22Rv1 (cell line): ENCODE results near the gene RAB11A.

Source experiments
- H3K27ac ChIP-seq: fragments of 450-650 bp; 2 replicates; pipeline ENCODE4 v1.5.1; 2017
- ZFX ChIP-seq: fragments of 450-650 bp; IDR thresholded peaks from 2 replicates; pipeline ENCODE4 v1.6.1; 2017; ENCODE audit warnings: antibody characterized with exemption, borderline replicate concordance
- TF ChIP-seq, protein P1 (sequence below): fragments of 450-650 bp; IDR thresholded peaks from 2 replicates; pipeline ENCODE4 v1.5.1; 2017; ENCODE audit warnings: mild to moderate bottlenecking

The RAB11A gene

DNA sequence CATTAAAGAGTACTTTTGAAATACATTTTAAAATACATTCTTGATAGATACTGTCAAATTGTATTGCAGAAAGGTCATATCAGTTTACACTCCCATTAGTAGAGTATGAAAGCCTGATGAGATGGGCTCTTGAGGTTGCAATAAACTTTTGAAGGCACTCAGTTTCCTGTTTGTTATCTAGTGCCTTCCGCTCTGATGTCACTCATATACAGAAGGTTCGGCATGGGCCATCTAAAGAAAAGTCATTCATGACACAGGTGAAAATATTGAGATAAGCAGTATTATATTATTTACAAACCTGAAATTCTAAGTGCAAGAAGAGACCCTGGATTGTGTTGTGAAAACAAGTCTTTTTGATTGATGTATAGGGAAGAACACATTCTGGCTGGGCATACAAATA lies 40.7 kb upstream of the RAB11A start:
- H3K27ac ChIP-seq, result no peak overlapping the region
- no peak for TF ChIP-seq ZFX
- TF ChIP-seq, protein P1, sequence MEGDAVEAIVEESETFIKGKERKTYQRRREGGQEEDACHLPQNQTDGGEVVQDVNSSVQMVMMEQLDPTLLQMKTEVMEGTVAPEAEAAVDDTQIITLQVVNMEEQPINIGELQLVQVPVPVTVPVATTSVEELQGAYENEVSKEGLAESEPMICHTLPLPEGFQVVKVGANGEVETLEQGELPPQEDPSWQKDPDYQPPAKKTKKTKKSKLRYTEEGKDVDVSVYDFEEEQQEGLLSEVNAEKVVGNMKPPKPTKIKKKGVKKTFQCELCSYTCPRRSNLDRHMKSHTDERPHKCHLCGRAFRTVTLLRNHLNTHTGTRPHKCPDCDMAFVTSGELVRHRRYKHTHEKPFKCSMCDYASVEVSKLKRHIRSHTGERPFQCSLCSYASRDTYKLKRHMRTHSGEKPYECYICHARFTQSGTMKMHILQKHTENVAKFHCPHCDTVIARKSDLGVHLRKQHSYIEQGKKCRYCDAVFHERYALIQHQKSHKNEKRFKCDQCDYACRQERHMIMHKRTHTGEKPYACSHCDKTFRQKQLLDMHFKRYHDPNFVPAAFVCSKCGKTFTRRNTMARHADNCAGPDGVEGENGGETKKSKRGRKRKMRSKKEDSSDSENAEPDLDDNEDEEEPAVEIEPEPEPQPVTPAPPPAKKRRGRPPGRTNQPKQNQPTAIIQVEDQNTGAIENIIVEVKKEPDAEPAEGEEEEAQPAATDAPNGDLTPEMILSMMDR, result no peak

DNA sequence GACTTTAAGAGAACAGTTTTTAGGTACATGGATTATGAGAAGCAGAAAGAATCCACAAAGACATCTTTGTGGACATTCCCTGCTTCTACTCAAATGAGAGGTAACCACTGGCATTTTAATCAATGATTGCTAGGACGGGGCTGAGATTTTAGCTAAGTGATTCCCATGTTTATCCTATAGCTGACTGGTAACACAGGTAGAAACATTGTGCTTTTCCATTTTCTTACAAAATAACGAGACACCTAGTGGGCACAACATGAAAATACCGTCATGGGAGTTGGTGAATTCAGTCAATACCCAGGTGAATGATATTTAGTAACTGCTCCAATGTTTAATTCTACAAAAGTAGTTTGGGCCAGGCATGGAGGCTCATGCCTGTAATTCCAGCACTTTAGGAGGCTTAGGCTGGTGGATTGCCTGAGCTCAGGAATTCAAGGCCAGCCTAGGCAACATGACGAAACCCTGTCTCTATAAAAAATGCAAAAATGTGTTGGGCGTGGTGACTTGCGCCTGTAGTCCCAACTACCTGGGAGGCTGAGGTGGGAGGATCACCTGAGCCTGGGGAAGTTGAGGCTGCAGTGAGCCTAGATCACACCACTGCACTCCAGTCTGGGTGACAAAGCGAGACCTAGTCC lies 40.0 kb upstream of the RAB11A start:
- no peak overlapping the region for H3K27ac ChIP-seq
- TF ChIP-seq, protein P1, result peak; percentile 70
- TF ChIP-seq ZFX, result no peak

DNA sequence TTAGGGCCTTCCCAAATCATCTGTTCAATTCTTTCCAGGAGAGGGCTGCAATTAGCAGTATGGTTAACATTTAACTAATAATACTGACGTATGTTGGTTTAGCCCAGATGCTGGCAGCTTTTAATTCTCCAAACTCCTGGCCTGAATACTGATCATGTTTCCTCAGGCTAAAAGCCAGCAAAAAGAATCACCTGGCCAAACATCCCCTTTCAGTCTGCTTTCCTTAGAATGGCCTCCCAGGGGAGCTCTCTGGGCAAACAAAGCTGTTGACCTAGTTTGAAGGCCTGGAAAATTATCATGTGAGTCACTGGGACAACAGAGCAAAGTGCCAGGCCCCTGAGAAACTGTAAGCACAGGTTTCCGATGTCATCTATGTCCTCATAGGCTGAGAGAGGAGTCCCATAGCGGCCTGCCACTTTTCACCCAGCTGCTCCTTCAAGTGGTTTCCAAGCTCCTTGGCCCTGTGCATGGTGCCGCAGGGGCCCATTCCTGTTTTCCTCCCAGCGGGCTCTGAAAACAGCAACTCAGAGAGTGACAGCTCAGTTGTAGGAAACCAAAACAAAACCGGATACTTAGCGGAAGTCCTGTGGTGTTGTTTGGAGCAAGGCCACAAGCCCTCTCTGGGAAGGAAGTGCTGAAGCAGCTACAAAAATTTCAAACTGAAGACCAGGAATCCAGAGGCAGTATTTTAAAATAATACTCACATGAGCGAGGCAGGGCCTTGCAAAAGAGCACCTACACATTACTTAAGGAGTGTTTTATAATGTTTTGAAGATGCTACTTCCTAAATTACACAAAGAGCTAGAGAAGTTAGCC lies 36.5 kb upstream of the RAB11A start:
- TF ChIP-seq, protein P1, result peak; percentile 64
- no peak for TF ChIP-seq ZFX
- peak overlapping the region; percentile 94 for H3K27ac ChIP-seq

DNA sequence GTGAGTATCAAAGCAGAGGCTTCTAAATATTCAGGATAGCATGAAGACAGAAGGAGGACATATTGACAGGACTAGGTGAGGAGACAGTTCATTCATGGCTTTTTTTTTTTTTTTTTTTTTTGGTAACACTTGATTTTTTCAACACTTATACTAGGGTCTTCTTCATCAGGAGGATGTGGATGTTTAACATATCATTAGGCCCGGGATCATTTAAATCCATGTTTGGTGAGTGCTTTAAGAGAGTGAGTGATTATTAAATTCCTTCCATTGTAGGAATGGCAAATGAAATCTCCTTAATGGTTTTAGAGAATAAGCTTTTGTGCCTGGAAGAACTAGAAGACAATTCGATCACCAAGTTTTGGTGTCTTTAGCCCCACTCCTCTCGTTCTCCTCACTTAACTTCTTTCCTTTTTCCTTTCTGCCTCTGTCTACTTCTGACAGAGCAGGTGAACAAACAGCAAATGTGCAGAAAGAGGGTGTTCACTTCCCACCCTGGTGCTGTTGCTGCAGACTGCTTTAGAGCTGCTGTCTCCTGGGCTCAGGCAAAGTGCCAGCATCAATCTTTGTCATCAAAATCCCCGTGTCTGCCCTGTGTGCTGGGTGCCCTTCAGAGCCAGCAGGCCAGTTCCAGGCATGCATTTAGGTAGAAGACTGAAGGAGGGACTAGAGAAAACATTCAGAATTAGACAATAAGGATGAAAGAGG lies 35.6 kb upstream of the RAB11A start:
- peak overlapping the region; percentile 94 for H3K27ac ChIP-seq
- TF ChIP-seq, protein P1, result no peak
- no peak for TF ChIP-seq ZFX

DNA sequence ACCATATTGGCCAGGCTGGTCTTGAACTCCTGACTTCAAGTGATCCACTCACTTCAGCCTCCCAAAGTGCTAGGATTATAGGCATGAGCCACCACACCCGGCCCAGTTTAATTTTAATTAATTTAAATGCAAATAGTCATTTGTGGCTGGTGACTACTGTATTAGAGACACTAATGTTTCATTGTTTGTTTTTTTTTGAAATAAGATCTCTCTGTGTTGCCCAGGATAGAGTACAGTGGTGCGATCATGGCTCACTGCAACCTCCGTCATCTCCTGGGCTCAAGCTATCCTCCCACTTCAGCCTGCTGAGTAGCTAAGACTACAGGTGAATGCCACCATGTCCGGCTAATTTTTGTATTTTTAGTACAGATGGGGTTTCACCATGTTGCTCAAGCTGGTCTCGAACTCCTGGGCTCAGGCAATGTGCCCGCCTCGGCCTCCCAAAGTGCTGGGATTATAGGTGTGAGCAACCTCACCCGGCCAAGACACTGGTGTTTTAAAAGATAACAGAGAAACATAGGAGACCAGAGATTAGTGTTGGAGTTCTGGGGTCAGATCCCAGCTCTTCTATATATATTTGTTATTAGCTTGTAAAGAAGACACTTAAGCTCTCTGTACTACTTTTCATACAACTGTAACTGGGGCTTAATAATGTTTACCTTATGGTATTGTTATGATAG lies 34.5 kb upstream of the RAB11A start:
- peak overlapping the region; percentile 94 for H3K27ac ChIP-seq
- no peak for TF ChIP-seq ZFX
- TF ChIP-seq, protein P1, result no peak

DNA sequence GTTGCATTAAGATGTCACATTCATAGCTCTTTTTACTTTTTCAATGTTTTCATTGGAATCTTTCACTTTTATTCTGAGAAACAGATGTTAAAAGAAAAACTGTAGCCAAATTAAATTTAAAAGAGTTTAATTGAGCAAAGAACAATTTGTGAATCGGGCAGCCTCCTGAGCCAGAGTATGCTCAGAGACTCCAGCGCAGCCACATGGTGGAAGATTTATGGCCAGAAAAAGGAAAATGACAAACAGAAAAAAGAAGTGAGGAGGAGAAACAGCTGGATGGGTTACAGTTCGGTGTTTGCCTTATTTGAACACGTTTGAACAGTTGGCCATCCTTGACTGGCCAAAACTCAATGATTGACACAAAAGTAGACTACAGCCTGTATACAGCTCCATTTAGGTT lies 33.8 kb upstream of the RAB11A start:
- TF ChIP-seq, protein P1, result no peak
- no peak for TF ChIP-seq ZFX

More for the DNA sequence above, 33.8 kb upstream of the RAB11A start:
- H3K27ac ChIP-seq, result no peak overlapping the region
